Heart right ventricle (tissue), 16 donors: ENCODE measurements around the gene FSTL5. TPM values are rescaled to one million over a fixed set of nuclear protein-coding genes. Genes with fewer than 3 reads are reported as not detected.
A peak's percentile ranks its signal among the peaks of the same experiment; 100 is the strongest.
"Not testable (repeated sequence)": the region's sequence is repeated elsewhere in the genome, so short reads cannot be mapped to it uniquely, and the experiment has no call there.

Source experiments
- ATAC-seq, 8 donors: fragments of 200-7000 bp; cut with Tn5 transposase; one replicate each; pipeline ENCODE4 v1.9.1; 2020; ENCODE audit warnings: mild to moderate bottlenecking in 8 of 8, moderate library complexity in 8 of 8, moderate number of reproducible peaks in 1 of 8
- DNase-seq, 2 donors: peaks; one replicate each; pipeline ENCODE4 v3.0.0-alpha.2; 2020
- H3K27ac ChIP-seq, 10 donors: fragments of 200-600 bp; sonication (generic) in 2 of 10; one replicate each; pipeline versions ENCODE4 v1.5.0 to v1.8.0; 2020 to 2022; ENCODE audit warnings: mild to moderate bottlenecking in 3 of 10
- H3K27me3 ChIP-seq, 7 donors: fragments of 200-600 bp; one replicate each; pipeline ENCODE4 v1.8.0; 2021 to 2022; ENCODE audit warnings: mild to moderate bottlenecking in 2 of 7
- H3K36me3 ChIP-seq, 9 donors: fragments of 200-600 bp; sonication (generic) in 1 of 9; one replicate each; pipeline versions ENCODE4 v1.5.0 to v1.8.0; 2020 to 2022; ENCODE audit warnings: mild to moderate bottlenecking in 2 of 9
- H3K4me1 ChIP-seq, 9 donors: fragments of 200-600 bp; sonication (generic) in 1 of 9; one replicate each; pipeline versions ENCODE4 v1.5.0 to v1.8.0; 2020 to 2022; ENCODE audit warnings: mild to moderate bottlenecking in 4 of 9
- H3K4me3 ChIP-seq, 10 donors: fragments of 200-600 bp; sonication (generic) in 2 of 10; one replicate each; pipeline versions ENCODE4 v1.5.0 to v1.8.0; 2020 to 2022; ENCODE audit warnings: mild to moderate bottlenecking in 7 of 10, moderate library complexity in 2 of 10
- H3K9me3 ChIP-seq, 11 donors: fragments of 200-600 bp in 10 of 11; sonication (generic) in 2 of 11; one replicate each; pipeline versions ENCODE4 v1.5.0 to v1.8.0; 2013 to 2022; ENCODE audit warnings: mild to moderate bottlenecking in 2 of 11, control low read depth in 1 of 11, moderate library complexity in 1 of 11
- CTCF ChIP-seq, 9 donors: fragments of 200-600 bp; sonication (generic) in 2 of 9; IDR thresholded peaks; one replicate each; pipeline versions ENCODE4 v1.5.0 to v1.8.0; 2021 to 2022; ENCODE audit warnings: antibody characterized with exemption in 9 of 9, mild to moderate bottlenecking in 5 of 9, moderate library complexity in 1 of 9
- whole genome bisulfite sequencing, 2 donors: extraction: QIAGEN DNeasy Blood & Tissue Kit; methylation state at CpG; one replicate each; pipeline ENCODE4 v1.1.7; 2013; ENCODE audit warnings: inconsistent platforms in 1 of 2; 5-methylcytosine and 5-hydroxymethylcytosine counted together
- intact Hi-C, 10 donors: fragments of 100-400 bp; cut with DNase I; formaldehyde crosslinking; loops; one replicate each; pipeline versions ENCODE4 v1.11.1 to v1.14.2; 2022
- long read RNA-seq, 3 donors: library from polyadenylated mRNA; unstranded; transcript quantifications; one replicate each; pipeline ENCODE4 v2.0.0, GENCODE V29; 2020 to 2021
- polyA plus RNA-seq, 2 donors: library from polyadenylated mRNA; stranded (reverse); fragments of 200-250 nt; gene quantifications; one replicate each; pipeline ENCODE4 v1.2.3, GENCODE V29; 2013
- total RNA-seq, 10 donors: library from RNA; stranded (reverse); fragmentation: NEBNext Ultra II Directional in 3 of 10; extraction: Animal tissue kit (Norgen Biotek cat#: 25700) in 3 of 10; gene quantifications; one replicate each; pipeline versions ENCODE4 v1.2.1 to v1.2.4, GENCODE V29; 2021 to 2023
- donor health status: Arrhythmogenic right ventricular cardiomyopathy.
- donor health status: ischemic (EF 13 %, LVEDD 7.1; RV severe dilation, severe dysfunction).
- donor health status: healthy with polysubstance abuse.
- donor health status: DM: no; HTN: yes; CAD: no.
- donor health status: DM: no; HTN: no; CAD: no.
- donor health status: ischemic (EF 25% LVEDD 6.9; RV normal size, moderate dysfunction).
- donor health status: ischemic (EF 25% LVEDD 5.7; RV mildly dilated, moderate dysfunction).
- donor health status: healthy.
- donor health status: DM: yes; HTN: yes; CAD: no.
- donor health status: Ischemic cardiomyopathy.
- donor health status: ischemic (EF 35%, LVEDD 5.7; RV mildly dilated, moderate dysfunction).
- donor health status: nonischemic (EF 11% LVEDD 7.7; RV severe dilation, severe dysfunction).
- donor health status: DM: yes; HTN: yes; CAD: no.
- donor health status: PGD.
- donor health status: ischemic (EF 29% LVEDD 5.4; RV normal size, mild dysfunction).
- donor health status: nonischemic (EF 23%, LVEDD 6.1; RV moderate dilation, normal function).

FSTL5 gene
- total RNA-seq (not detected), polyA plus RNA-seq (under 1 TPM in 1 of 2 donors, not detected in 1; 0.01 TPM)
- long read RNA-seq, donor 1 = 0 reads
- long read RNA-seq, donor 2 = 0 reads
- long read RNA-seq, donor 3 = 0 reads

GRCh38 chr4:162163892-162164759, at the start of gene FSTL5:
Gene FSTL5 (minus strand): TSS chr4:162164000. CDS start chr4:162111396, 52,604 bp downstream.
- no peak within 1 kb of the TSS for H3K27ac ChIP-seq
- H3K27me3 ChIP-seq = peaks cover 0 to 37% (median 22%) of the 10 kb centered on the region in 7 donors
- DNase-seq (peak; percentile 5 to 24), ATAC-seq (peak in 5 of 8 donors; percentile 25 to 75 (median 49))
- H3K9me3 ChIP-seq = no peaks in the 10 kb centered on the region
- no peaks in the 10 kb centered on the region for H3K36me3 ChIP-seq
- H3K4me1 ChIP-seq = peaks cover 0 to 9% (median 0%) of the 10 kb centered on the region in 9 donors
- intact Hi-C loops = no loop called here
- TF ChIP-seq CTCF (IDR thresholded peaks at IDR 0.05) = no peak
- H3K4me3 ChIP-seq = peak within 1 kb of the TSS in 8 of 10 donors; percentile 10 to 45 (median 32)
- WGBS, 2 donors = 2% methylated on average over 39 of the region's 39 CpGs

DNA sequence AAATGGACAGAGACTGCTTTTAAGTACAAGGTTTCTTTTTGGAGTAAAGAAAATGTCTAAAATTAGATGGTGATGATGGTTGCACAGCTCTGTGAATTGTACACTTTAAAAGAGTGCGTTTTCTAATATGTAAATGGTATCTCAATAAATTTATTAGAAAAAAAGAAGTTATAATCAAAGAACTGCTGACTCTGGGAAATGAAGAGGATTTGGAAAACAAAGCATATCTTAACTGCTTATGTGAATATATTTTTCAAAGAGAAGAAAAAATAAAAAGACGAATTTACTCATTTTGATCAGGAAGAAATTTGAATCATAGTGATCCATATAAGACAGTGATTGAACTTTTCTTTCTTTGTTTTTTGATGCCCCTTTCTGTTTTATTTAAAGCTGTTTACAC, 45.9 kb upstream of the FSTL5 start:
- intact Hi-C loops = no loop called here
- 88 to 93% methylated on average over 2 of the region's 2 CpGs for WGBS, 2 donors

GRCh38 chr4:162203478-162203877, 39.7 kb upstream of the FSTL5 start:
- peak in 1 of 2 donors; percentile 3 for DNase-seq
- H3K27ac ChIP-seq, H3K4me1 ChIP-seq, intact Hi-C loops, ATAC-seq, H3K4me3 ChIP-seq, H3K36me3 ChIP-seq, H3K9me3 ChIP-seq, H3K27me3 ChIP-seq: not testable (repeated sequence)
- 97 to 98% methylated on average over 32 of the region's 32 CpGs for WGBS, 2 donors

More for the DNA sequence above, 45.9 kb upstream of the FSTL5 start:
- DNase-seq (no peak), ATAC-seq (no peak)
- H3K36me3 ChIP-seq = no peaks in the 10 kb centered on the region
- no peak overlapping the region for H3K27ac ChIP-seq
- no peaks in the 10 kb centered on the region for H3K27me3 ChIP-seq
- peaks cover 0 to 5% (median 0%) of the 10 kb centered on the region in 11 donors for H3K9me3 ChIP-seq
- H3K4me1 ChIP-seq = no peaks in the 10 kb centered on the region
- no peak overlapping the region for H3K4me3 ChIP-seq
- no peak for TF ChIP-seq CTCF (IDR thresholded peaks at IDR 0.05)

DNA sequence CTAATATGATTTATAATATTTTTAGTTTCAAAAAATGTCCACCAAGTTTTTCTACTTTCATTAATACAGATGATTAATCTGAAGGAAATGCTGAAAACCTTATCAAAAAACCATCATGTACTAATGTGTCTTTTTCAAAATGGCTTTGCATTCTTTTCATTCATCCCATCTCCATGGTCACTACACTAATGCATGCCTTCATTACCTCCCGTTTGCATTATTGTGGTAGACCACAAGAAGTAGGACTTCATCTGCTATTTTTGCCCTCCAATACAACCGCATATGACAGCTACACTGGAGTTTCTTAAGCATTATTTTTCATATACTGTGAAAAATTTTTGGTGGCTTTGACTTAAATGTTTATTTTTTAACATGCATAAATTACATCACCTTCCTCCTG, 37.9 kb upstream of the FSTL5 start:
- ATAC-seq = no peak
- Histone ChIP-seq H3K4me1 (no peaks in the 10 kb centered on the region), H3K4me3 (no peak overlapping the region), H3K36me3 (no peaks in the 10 kb centered on the region), H3K27ac (no peak overlapping the region), H3K9me3 (peaks cover 0 to 5% (median 0%) of the 10 kb centered on the region in 11 donors), H3K27me3 (no peaks in the 10 kb centered on the region)
- no peak for TF ChIP-seq CTCF (IDR thresholded peaks at IDR 0.05)
- 84% methylated on average over 2 of the region's 2 CpGs for whole genome bisulfite sequencing, 2 donors
- no peak for DNase-seq
- intact Hi-C loops = no loop called here
